IMR-90 (cell line): ENCODE results near the gene WBP1. TPM values are rescaled to one million over a fixed set of nuclear protein-coding genes. Genes with fewer than 3 reads are reported as not detected.

ENCODE experiments used
- ATAC-seq: fragments of 200-7000 bp; cut with Tn5 transposase; 2 replicates; pipeline ENCODE4 v1.9.1; 2020; ENCODE audit warnings: low read depth, mild to moderate bottlenecking, moderate library complexity
- BruUV-seq: library from RNA; stranded (reverse); fragments of 400-500 nt; replicated peaks from 2 replicates; lab custom pipeline; 2021; lab: Mats Ljungman, UMichigan
- CTCF ChIA-PET: fragments of 300-600 bp; formaldehyde crosslinking; extraction: SDS; loops from one replicate; lab custom pipeline; 2021; ENCODE audit warnings: antibody characterized with exemption; lab: Yijun Ruan, JAX
- POLR2A ChIA-PET: fragments of 300-600 bp; sonication (Branson Sonifier 250); formaldehyde crosslinking; loops from one replicate; lab custom pipeline; 2022; ENCODE audit warnings: antibody characterized with exemption; ENCODE audit not compliant: unreplicated experiment; lab: Charles Lee
- DNase-seq: peaks from one replicate; pipeline ENCODE4 v3.0.0; 2013
- H2AFZ ChIP-seq: replicated peaks from 2 replicates; pipeline ENCODE3; 2013; ENCODE audit warnings: low read length, mild to moderate bottlenecking; ENCODE audit not compliant: poor library complexity
- H2AK5ac ChIP-seq: 2 replicates; pipeline ENCODE4 v1.6.1; 2013; ENCODE audit warnings: low read depth, low read length, inconsistent platforms
- H2AK9ac ChIP-seq: replicated peaks from 2 replicates; pipeline ENCODE3; 2013; ENCODE audit warnings: mild to moderate bottlenecking, low read depth, low read length, moderate library complexity; ENCODE audit not compliant: poor library complexity
- H2BK120ac ChIP-seq: 2 replicates; pipeline ENCODE4 v1.6.1; 2013; ENCODE audit warnings: low read depth, low read length, inconsistent platforms
- H2BK15ac ChIP-seq: 3 replicates; pipeline ENCODE4 v1.6.1; 2013; ENCODE audit warnings: low read depth, low read length, inconsistent platforms
- H2BK20ac ChIP-seq: 2 replicates; pipeline ENCODE4 v1.6.1; 2013; ENCODE audit warnings: low read depth, mild to moderate bottlenecking, inconsistent platforms, low read length, moderate library complexity
- H2BK5ac ChIP-seq: 2 replicates; pipeline ENCODE4 v1.6.1; 2013; ENCODE audit warnings: mild to moderate bottlenecking, low read depth, low read length, inconsistent platforms; ENCODE audit not compliant: poor library complexity, severe bottlenecking
- H3K14ac ChIP-seq: replicated peaks from 2 replicates; pipeline ENCODE4 v1.6.1; 2013; ENCODE audit warnings: low read depth, low read length, inconsistent platforms
- H3K18ac ChIP-seq: 2 replicates; pipeline ENCODE4 v1.6.1; 2013; ENCODE audit warnings: low read depth, low read length, control low read depth
- H3K23ac ChIP-seq: 2 replicates; pipeline ENCODE4 v1.6.1; 2013; ENCODE audit warnings: low read depth, low read length, inconsistent platforms
- H3K27ac ChIP-seq: 2 replicates; pipeline ENCODE4 v1.5.1; 2013; ENCODE audit warnings: mild to moderate bottlenecking, control low read depth, low read length; ENCODE audit not compliant: insufficient read depth
- H3K27me3 ChIP-seq: 2 replicates; pipeline ENCODE4 v1.6.1; 2013; ENCODE audit warnings: low read length; ENCODE audit not compliant: control insufficient read depth, insufficient read depth
- H3K36me3 ChIP-seq: 2 replicates; pipeline ENCODE4 v1.6.1; 2013; ENCODE audit warnings: low read length, mixed read lengths; ENCODE audit not compliant: control insufficient read depth, insufficient read depth
- H3K4ac ChIP-seq: 2 replicates; pipeline ENCODE4 v1.6.1; 2013; ENCODE audit warnings: low read depth, low read length, inconsistent platforms
- H3K4me1 ChIP-seq: 2 replicates; pipeline ENCODE4 v1.6.1; 2013; ENCODE audit warnings: low read length, mixed read lengths; ENCODE audit not compliant: control insufficient read depth, insufficient read depth
- H3K4me2 ChIP-seq: 2 replicates; pipeline ENCODE4 v1.6.1; 2013; ENCODE audit warnings: low read depth, mild to moderate bottlenecking, control low read depth, low read length, moderate library complexity
- H3K4me3 ChIP-seq: 2 replicates; pipeline ENCODE4 v1.5.1; 2013; ENCODE audit warnings: low read depth, mild to moderate bottlenecking, control low read depth, low read length, moderate library complexity; ENCODE audit not compliant: insufficient read depth
- H3K56ac ChIP-seq: 2 replicates; pipeline ENCODE4 v1.6.1; 2013; ENCODE audit warnings: low read length, inconsistent platforms; ENCODE audit not compliant: insufficient read depth; ENCODE audit errors: extremely low read depth
- H3K79me1 ChIP-seq, 2 experiments: 2 replicates each; pipeline ENCODE4 v1.6.1; 2013; ENCODE audit warnings: low read length in 2 of 2, inconsistent platforms in 1 of 2, low read depth in 1 of 2
- H3K9ac ChIP-seq: 2 replicates; pipeline ENCODE4 v1.6.1; 2013; ENCODE audit warnings: low read depth, low read length, control low read depth
- H3K9me1 ChIP-seq: 2 replicates; pipeline ENCODE4 v1.6.1; 2013; ENCODE audit warnings: low read length, inconsistent platforms; ENCODE audit not compliant: insufficient read depth
- H3K9me3 ChIP-seq: 2 replicates; pipeline ENCODE4 v1.6.1; 2013; ENCODE audit warnings: low read length; ENCODE audit not compliant: control insufficient read depth, insufficient read depth
- H4K20me1 ChIP-seq: 2 replicates; pipeline ENCODE4 v1.6.1; 2013; ENCODE audit warnings: low read length, inconsistent platforms; ENCODE audit not compliant: insufficient read depth
- H4K5ac ChIP-seq: 2 replicates; pipeline ENCODE4 v1.6.1; 2013; ENCODE audit warnings: mild to moderate bottlenecking, low read depth, low read length, control low read depth
- H4K8ac ChIP-seq, 2 experiments: 2 replicates each; pipeline ENCODE4 v1.6.1; 2013; ENCODE audit warnings: low read depth in 2 of 2, low read length in 2 of 2, control low read depth in 1 of 2, inconsistent platforms in 1 of 2
- H4K91ac ChIP-seq: 2 replicates; pipeline ENCODE4 v1.6.1; 2013; ENCODE audit warnings: low read depth, low read length, inconsistent platforms; ENCODE audit not compliant: insufficient read depth
- CEBPB ChIP-seq: IDR thresholded peaks from 2 replicates; pipeline ENCODE4 v1.6.1; 2012; ENCODE audit warnings: low read depth, low read length, improper control_type of control experiment
- CHD1 ChIP-seq: IDR thresholded peaks from 2 replicates; pipeline ENCODE4 v1.6.1; 2012; ENCODE audit warnings: low read depth, low read length, improper control_type of control experiment
- MAFK ChIP-seq: IDR thresholded peaks from 2 replicates; pipeline ENCODE4 v1.6.1; 2012; ENCODE audit warnings: low read depth, low read length, improper control_type of control experiment
- MAZ ChIP-seq: IDR thresholded peaks from 2 replicates; pipeline ENCODE4 v1.6.1; 2012; ENCODE audit warnings: low read depth, mild to moderate bottlenecking, low read length, improper control_type of control experiment, moderate library complexity, borderline replicate concordance
- NFE2L2 ChIP-seq: fragments of 150-350 bp; IDR thresholded peaks from 2 replicates; pipeline ENCODE4 v1.6.1; 2016; ENCODE audit warnings: low read depth, mild to moderate bottlenecking, low read length
- POLR2A ChIP-seq: IDR thresholded peaks from 2 replicates; pipeline ENCODE4 v1.6.1; 2012; ENCODE audit warnings: mild to moderate bottlenecking, low read depth, low read length
- RCOR1 ChIP-seq: IDR thresholded peaks from 2 replicates; pipeline ENCODE4 v1.6.1; 2012; ENCODE audit warnings: mild to moderate bottlenecking, low read length, improper control_type of control experiment; ENCODE audit not compliant: insufficient replicate concordance
- RFX5 ChIP-seq: IDR thresholded peaks from 2 replicates; pipeline ENCODE4 v1.8.0; 2012; ENCODE audit warnings: low read depth, mild to moderate bottlenecking, low read length, moderate library complexity
- WGBS, 2 experiments: methylation state at CpG; one replicate each; pipeline versions ENCODE4 v1.1.5 to v1.1.7; 2013; ENCODE audit warnings: missing lambda C conversion rate in 2 of 2; ENCODE audit not compliant: insufficient read length in 1 of 2; ENCODE audit errors: extremely low coverage in 2 of 2; 5-methylcytosine and 5-hydroxymethylcytosine counted together
- dilution Hi-C: fragments of 300-500 bp; cut with HindIII; formaldehyde crosslinking; loops from one replicate; pipeline ENCODE4 v1.14.3; 2018; ENCODE audit warnings: low sequenced_read_pairs; ENCODE audit not compliant: unreplicated experiment
- in situ Hi-C: fragments of 300-500 bp; cut with MboI; formaldehyde crosslinking; loops from 3 replicates; pipeline ENCODE4 v1.14.3; 2019; ENCODE audit warnings: low sequenced_read_pairs, inconsistent platforms, mixed read lengths
- intact Hi-C: fragments of 100-400 bp; cut with micrococcal nuclease; formaldehyde crosslinking; loops from 2 replicates; pipeline ENCODE4 v1.10.0; 2022
- polyA plus RNA-seq, 3 experiments: library from polyadenylated mRNA; depleted of rRNA; stranded (reverse); fragments of >200 nt; gene quantifications; 2 replicates each; pipeline ENCODE4 v1.2.3, GENCODE V29; 2012; ENCODE audit warnings: low replicate concordance in 1 of 3
- total RNA-seq: library from RNA; depleted of rRNA; stranded (reverse); fragments of >200 nt; gene quantifications from 2 replicates; pipeline ENCODE4 v1.2.3, GENCODE V29; 2012
- TF ChIP-seq, protein P1 (sequence below): conservative IDR thresholded peaks from 2 replicates; pipeline ENCODE4 v1.5.1; 2012; ENCODE audit warnings: mild to moderate bottlenecking, low read depth, low read length, improper control_type of control experiment
- TF ChIP-seq, protein P2 (sequence below): fragments of 150-350 bp; IDR thresholded peaks from 2 replicates; pipeline ENCODE4 v1.6.1; 2016; ENCODE audit warnings: low read depth, mild to moderate bottlenecking, low read length, moderate library complexity, borderline replicate concordance
- TF ChIP-seq, protein P3 (sequence below): fragments of 150-350 bp; IDR thresholded peaks from 2 replicates; pipeline ENCODE4 v1.6.1; 2017; ENCODE audit warnings: mild to moderate bottlenecking, antibody characterized with exemption, low read length, low read depth

WBP1 gene
- total and polyA plus RNA-seq, 2 of the 4 experiments (the other 2 are of a cell fraction), result 22.9 to 78.5 TPM

DNA sequence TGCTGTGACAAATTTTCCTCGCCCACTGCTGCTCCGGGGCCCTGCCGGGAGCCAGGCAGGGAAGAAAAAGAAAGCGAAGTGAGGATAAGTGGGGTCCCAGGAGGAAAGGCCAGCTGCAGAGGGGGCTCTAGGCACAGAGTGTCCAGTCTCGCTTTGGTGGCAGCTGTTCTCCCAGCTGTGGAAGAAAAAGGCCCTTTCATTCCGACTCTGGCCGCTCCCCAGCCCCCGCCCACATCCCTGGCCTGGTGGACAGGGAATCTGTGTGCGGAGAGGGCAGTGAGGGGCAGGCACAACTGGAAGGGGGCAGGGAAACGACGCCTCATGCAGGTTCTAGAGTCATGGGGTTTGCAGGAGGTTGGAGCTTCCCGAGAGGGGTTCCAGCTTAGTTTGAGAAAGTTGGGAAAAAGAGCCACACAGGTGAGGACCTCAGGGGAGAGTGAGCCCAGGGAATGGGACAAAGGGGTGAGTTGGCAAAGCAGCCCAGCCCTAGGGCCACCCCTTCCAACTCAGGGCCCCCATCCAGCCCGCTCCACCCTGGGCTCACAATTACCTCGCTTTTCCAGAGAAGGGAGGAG, 18.3 kb upstream of the WBP1 start:
- Histone ChIP-seq H2AK9ac (peak overlapping the region; percentile 99), H2BK15ac (peak overlapping the region; percentile 45; the same call in 1 of the 3 replicates), H3K9ac (peak overlapping the region; percentile 83), H2BK5ac (peak overlapping the region; percentile 52), H4K8ac (peak overlapping the region; percentile 87 to 94), H4K91ac (peak overlapping the region; percentile 93), H2BK20ac (no peak overlapping the region), H2AK5ac (peak overlapping the region; percentile 95), H3K9me1 (peaks cover 21% of the 10 kb centered on the region), H3K27ac (peak overlapping the region; percentile 66), H3K4me2 (peak overlapping the region; percentile 89), H3K27me3 (peaks cover 2% of the 10 kb centered on the region; the same call in 1 of the 2 replicates), H3K4me1 (peaks cover 23% of the 10 kb centered on the region), H2AFZ (peak overlapping the region; percentile 94), H3K56ac (peak overlapping the region; percentile 67), H3K14ac (peak overlapping the region; percentile 93), H4K20me1 (0 out of 2 replicates have a peak, but pooled peaks cover 3% of the 10 kb centered on the region), H3K23ac (peak overlapping the region; percentile 91), H3K79me1 (peaks cover 23 to 48% of the 10 kb centered on the region in 2 experiments), H3K4ac (peak overlapping the region; percentile 95), H4K5ac (peak overlapping the region; percentile 31), H3K4me3 (peak overlapping the region; percentile 48), H3K36me3 (no peaks in the 10 kb centered on the region; the same call in 1 of the 2 replicates), H2BK120ac (peak overlapping the region; percentile 77), H3K18ac (peak overlapping the region; percentile 22), H3K9me3 (no peaks in the 10 kb centered on the region)
- CTCF ChIA-PET, result no interaction called here
- dilution Hi-C loops (no loop called here), in situ Hi-C loops (no loop called here), intact Hi-C loops (loop anchor here (1.0 kb wide), 1 partner anchor 14 kb away; no protein-coding TSS in a partner anchor)
- TF ChIP-seq RFX5, result no peak
- TF ChIP-seq, protein P1, sequence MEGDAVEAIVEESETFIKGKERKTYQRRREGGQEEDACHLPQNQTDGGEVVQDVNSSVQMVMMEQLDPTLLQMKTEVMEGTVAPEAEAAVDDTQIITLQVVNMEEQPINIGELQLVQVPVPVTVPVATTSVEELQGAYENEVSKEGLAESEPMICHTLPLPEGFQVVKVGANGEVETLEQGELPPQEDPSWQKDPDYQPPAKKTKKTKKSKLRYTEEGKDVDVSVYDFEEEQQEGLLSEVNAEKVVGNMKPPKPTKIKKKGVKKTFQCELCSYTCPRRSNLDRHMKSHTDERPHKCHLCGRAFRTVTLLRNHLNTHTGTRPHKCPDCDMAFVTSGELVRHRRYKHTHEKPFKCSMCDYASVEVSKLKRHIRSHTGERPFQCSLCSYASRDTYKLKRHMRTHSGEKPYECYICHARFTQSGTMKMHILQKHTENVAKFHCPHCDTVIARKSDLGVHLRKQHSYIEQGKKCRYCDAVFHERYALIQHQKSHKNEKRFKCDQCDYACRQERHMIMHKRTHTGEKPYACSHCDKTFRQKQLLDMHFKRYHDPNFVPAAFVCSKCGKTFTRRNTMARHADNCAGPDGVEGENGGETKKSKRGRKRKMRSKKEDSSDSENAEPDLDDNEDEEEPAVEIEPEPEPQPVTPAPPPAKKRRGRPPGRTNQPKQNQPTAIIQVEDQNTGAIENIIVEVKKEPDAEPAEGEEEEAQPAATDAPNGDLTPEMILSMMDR, result no peak
- TF ChIP-seq MAFK, result no peak
- TF ChIP-seq CHD1, result no peak
- TF ChIP-seq RCOR1, result no peak
- no peak for TF ChIP-seq NFE2L2
- TF ChIP-seq MAZ, result no peak
- no peak for TF ChIP-seq POLR2A
- no peak for TF ChIP-seq CEBPB
- TF ChIP-seq, protein P2, sequence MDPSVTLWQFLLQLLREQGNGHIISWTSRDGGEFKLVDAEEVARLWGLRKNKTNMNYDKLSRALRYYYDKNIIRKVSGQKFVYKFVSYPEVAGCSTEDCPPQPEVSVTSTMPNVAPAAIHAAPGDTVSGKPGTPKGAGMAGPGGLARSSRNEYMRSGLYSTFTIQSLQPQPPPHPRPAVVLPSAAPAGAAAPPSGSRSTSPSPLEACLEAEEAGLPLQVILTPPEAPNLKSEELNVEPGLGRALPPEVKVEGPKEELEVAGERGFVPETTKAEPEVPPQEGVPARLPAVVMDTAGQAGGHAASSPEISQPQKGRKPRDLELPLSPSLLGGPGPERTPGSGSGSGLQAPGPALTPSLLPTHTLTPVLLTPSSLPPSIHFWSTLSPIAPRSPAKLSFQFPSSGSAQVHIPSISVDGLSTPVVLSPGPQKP, result no peak
- TF ChIP-seq, protein P3, sequence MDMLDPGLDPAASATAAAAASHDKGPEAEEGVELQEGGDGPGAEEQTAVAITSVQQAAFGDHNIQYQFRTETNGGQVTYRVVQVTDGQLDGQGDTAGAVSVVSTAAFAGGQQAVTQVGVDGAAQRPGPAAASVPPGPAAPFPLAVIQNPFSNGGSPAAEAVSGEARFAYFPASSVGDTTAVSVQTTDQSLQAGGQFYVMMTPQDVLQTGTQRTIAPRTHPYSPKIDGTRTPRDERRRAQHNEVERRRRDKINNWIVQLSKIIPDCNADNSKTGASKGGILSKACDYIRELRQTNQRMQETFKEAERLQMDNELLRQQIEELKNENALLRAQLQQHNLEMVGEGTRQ, result no peak
- POLR2A ChIA-PET, result interaction anchor here (0.9 kb wide), 1 partner anchor 15 kb away, joined by 4 read pairs; the partner anchor contains the start of gene INO80B
- 0% methylated on average over 4 of the region's 14 CpGs; no CpG with 5 or more reads in 1 of the 2 experiments for WGBS, 2 experiments
- no TSS peak for BruUV-seq
- ATAC-seq (peak; percentile 73), DNase-seq (peak; percentile 46)
